KG1 (cell line): ENCODE measurements around the gene KIAA0825.

ENCODE experiments used
- DNase-seq: peaks from one replicate; lab custom pipeline; 2025; lab: John Stamatoyannopoulos, UW

KIAA0825 gene

GRCh38 chr5:94312298-94312697, 306.1 kb downstream of the KIAA0825 start:
- no peak for DNase-seq

GRCh38 chr5:94310833-94311232, 307.6 kb downstream of the KIAA0825 start:
- DNase-seq, result no peak

GRCh38 chr5:94309141-94309540, 309.3 kb downstream of the KIAA0825 start:
- no peak for DNase-seq

DNA sequence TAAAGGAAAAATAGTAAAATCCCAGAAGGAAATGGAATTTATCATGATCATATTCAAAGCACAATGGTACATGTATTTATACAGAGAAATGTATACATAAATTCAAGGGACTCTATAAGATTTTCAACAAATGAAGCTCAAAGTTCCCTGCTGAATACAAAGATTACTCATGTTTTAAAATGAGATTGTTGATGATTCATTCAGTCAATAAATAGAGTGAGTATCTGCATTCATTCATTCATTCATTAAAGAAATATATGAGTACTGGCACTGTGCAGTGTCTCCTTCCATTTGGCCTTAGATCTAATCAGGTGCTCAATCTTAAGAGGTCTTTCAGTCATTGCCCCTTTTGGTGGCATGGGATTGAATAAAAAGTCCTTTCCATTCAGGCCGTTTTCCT, 310.0 kb downstream of the KIAA0825 start:
- DNase-seq, result no peak

DNA sequence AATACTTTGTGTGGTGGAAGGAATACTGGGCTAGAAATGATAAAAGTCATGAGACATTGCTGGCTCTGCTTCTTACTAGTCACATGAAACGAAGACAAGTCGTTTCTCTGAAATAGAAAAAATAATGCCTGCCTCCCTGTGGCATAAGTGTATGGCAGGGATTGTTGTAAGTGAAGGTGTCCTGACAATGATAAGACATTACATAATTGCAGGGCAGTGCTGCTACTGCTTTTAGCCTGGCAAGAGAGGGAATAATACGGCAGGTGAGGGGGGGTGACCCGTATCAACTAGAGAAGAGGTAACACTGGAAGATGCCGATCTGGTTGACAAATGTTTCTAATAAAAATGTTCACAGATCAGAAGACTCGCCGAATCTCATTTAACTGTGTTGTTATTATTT, 314.3 kb downstream of the KIAA0825 start:
- DNase-seq, result no peak

GRCh38 chr5:94288937-94289336, 329.5 kb downstream of the KIAA0825 start:
- no peak for DNase-seq

DNA sequence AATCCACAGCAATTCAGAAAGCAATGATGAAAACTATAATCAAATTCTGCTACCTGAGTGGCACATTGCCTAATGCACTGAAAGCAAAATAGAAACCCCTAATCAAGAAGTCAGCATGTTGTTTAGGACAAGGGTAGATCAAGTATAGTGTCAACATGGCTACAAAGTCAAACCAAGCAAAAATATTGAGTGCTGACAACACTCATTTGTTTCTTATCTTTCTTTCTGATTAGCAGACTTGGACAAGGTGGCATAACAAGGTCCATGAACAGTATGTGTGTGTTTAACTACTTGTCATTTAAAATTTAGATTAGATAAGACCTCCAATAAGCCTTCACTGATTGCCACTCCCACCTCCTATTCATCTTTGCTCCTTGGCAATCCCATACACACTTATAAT, 332.4 kb downstream of the KIAA0825 start:
- no peak for DNase-seq

GRCh38 chr5:94283093-94283492, 335.3 kb downstream of the KIAA0825 start:
- DNase-seq, result no peak

DNA sequence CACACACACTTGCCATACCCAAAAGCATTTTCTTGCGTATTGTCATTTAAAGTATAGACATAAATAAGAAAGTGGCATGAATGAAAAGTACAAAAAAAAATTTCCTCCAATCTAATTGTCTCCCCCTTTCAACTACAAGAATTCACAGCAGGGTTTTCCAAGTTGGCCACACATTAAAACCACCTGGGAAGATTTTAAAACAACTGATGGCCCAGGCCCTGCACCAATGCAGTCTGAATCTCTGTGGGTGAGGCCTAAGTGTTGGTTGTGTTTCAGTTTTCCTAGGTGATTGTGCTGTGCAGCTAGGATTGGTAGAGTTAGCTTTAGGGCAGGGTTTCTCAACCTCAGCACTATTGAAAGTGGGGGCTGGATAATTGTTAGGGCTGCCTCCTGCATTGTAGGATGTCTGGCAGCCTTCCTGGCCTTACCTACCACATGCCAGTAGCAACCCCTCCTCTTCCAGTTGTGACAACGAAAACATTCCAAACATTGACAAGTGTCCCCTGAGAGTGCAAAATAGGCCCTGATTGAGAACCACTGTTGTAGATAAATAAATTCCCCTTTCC, 337.1 kb downstream of the KIAA0825 start:
- no peak for DNase-seq

DNA sequence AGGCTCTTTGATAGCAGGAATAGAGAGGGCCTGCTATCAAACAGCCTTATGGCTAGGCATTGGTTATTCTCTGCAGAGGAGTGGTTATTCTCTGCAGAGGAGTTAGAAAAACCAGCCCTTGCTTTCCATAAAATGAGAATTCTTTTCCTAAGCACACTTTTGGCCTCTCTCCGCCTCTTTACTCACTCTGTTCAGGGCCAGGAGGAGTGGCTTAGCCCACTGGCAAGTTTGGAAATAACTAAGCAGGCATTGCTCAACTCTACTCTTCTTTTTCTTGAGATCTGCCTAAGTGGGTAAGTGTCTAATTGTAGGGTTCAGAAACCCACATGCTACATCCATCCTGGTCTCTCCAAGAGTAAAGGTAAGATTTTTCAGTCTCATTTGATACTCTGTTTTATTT, 341.7 kb downstream of the KIAA0825 start:
- no peak for DNase-seq

DNA sequence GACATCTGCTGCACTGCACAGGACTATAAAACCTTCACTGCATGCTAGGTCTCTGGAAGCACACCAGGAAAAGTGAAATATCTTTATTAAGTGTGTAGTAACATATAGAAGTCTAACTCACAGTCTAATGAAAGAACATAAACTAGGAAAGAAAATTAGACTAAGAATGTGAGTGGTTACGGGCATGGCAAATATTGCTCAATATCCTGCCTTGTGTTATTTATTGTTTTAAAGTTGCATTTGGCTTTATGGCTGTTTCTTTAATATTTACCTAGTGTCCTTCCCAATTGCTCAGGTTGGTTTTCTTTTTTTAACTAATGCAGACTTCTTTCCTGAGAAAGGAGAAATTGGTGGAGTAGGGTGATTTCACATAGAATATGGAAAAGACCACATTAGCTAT, 342.4 kb downstream of the KIAA0825 start:
- no peak for DNase-seq

DNA sequence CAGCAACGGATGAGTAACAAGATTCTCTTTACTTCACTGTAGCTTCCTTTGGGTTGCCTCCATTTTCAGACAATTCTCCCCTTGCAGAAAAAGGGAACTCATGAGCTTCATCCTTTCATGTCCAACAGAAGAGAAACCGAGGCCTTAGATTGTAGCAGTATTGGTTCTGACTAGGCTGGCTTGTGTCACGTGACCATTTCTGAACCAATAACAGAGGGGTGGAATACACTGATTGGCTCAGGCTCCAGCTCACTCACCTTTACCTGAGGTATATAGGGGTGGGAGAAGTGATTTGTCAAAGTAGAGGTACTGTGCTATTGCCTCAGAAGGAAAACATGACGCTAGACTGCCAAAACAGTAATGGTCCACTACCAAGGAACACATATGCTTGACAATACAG, 343.7 kb downstream of the KIAA0825 start:
- no peak for DNase-seq

- DNase-seq, result no peak
Observed at GRCh38 chr5:94268226-94268625, 350.2 kb downstream of the KIAA0825 start.

GRCh38 chr5:94267350-94267899, 351.0 kb downstream of the KIAA0825 start:
- DNase-seq, result no peak

- DNase-seq, result no peak
Observed at GRCh38 chr5:94266170-94266569, 352.2 kb downstream of the KIAA0825 start.

DNA sequence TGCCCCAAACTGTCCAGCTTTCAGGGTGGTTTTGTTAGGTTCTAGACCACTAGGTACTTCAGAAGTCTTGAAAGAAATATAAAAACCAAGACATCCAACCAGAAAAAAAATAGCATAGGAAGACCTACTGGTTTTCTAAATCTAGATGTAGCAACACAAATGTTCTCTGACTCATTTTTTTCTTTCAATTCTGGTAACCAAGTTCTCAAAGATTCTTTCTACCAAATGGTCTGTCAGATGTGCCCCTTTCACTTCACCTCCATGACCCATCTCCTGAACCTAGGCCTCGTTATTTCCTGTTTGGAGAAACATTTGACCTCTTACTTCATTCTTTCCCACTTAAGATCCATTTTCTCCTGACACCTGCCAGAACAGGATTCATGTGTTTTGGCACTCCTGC, 355.3 kb downstream of the KIAA0825 start:
- no peak for DNase-seq

DNA sequence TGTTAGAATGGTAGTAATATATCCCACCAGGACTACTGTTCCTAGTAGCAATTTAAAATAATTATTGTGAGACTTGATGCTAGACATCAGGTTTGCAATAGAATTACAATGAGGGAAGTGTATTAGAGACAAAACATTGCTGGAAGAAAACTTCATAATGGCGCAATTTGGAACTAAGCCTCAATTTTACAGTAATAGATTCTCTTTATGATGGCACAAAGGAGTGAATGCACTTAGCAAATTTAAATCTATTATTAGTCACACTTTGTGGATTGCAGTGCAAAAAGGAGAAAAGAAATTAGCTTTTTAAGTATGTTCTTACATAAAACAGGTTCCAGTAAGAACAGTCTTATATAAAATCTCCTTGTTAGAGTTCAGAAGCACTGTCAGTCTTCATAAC, 358.3 kb downstream of the KIAA0825 start:
- DNase-seq, result no peak

GRCh38 chr5:94254214-94254613, 364.2 kb downstream of the KIAA0825 start:
- no peak for DNase-seq

GRCh38 chr5:94250985-94251384, 367.4 kb downstream of the KIAA0825 start:
- no peak for DNase-seq

DNA sequence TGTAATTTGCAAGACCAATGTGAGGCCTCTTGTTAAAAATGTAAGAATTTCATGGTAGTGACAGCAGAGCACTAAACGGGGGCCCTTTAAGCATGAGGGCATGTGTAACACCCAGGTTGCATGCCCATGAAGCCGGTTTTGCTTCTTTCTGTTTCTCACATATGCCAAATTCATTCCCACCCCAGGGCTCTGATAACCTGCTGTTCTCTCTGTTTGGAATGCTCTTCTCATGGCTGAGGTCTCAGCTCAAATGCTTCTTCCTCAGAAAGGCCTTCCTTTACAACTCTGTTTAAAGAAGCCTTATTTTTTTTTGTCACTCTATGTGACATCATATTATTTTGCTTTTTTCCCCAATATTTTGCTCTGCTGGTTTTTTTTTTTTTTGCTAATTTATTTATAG, 369.0 kb downstream of the KIAA0825 start:
- no peak for DNase-seq

- no peak for DNase-seq
Observed at GRCh38 chr5:94248175-94248875, 370.1 kb downstream of the KIAA0825 start.

- DNase-seq, result no peak
Observed at GRCh38 chr5:94245608-94246007, 372.8 kb downstream of the KIAA0825 start.

GRCh38 chr5:94244921-94245320, 373.5 kb downstream of the KIAA0825 start:
- DNase-seq, result no peak

GRCh38 chr5:94243612-94244011, 374.8 kb downstream of the KIAA0825 start:
- no peak for DNase-seq
